SU-DHL-6 (cell line): ENCODE measurements around the gene HTR1B.

Source experiments
- H2AFZ ChIP-seq: fragments of 200-600 bp; sonication (generic); 2 replicates; pipeline ENCODE4 v1.6.1; 2014; ENCODE audit warnings: low read depth, mild to moderate bottlenecking, moderate library complexity, mixed read lengths, antibody characterized with exemption, low read length; ENCODE audit not compliant: severe bottlenecking
- H3F3A ChIP-seq: fragments of 200-600 bp; shearing (Covaris generic); 2 replicates; pipeline ENCODE4 v1.6.0; 2016; ENCODE audit warnings: antibody characterized with exemption, mild to moderate bottlenecking; ENCODE audit not compliant: insufficient read depth
- H3K27ac ChIP-seq: fragments of 200-600 bp; sonication (generic); 2 replicates; pipeline ENCODE4 v1.5.1; 2016; ENCODE audit warnings: low read depth, mild to moderate bottlenecking, low read length, moderate library complexity, mixed read lengths
- H3K27me3 ChIP-seq: fragments of 200-600 bp; sonication (generic), shearing (Covaris generic); 2 replicates; pipeline ENCODE4 v1.6.0; 2014; ENCODE audit warnings: mild to moderate bottlenecking, low read length
- H3K36me3 ChIP-seq: fragments of 200-600 bp; sonication (generic); 2 replicates; pipeline ENCODE4 v1.6.1; 2014; ENCODE audit warnings: mild to moderate bottlenecking, low read length, mixed read lengths
- H3K4me2 ChIP-seq: fragments of 300-600, 200-600 bp; shearing (Covaris generic), sonication (generic); 2 replicates; pipeline ENCODE4 v1.6.0; 2014; ENCODE audit warnings: low read length, low read depth, mild to moderate bottlenecking; ENCODE audit not compliant: poor library complexity, severe bottlenecking
- H3K4me3 ChIP-seq: fragments of 200-600 bp; sonication (generic); 2 replicates; pipeline ENCODE4 v1.5.1; 2014; ENCODE audit warnings: antibody characterized with exemption, low read length, mild to moderate bottlenecking, mixed read lengths; ENCODE audit not compliant: insufficient read depth, poor library complexity, severe bottlenecking
- H3K79me2 ChIP-seq: fragments of 200-600 bp; sonication (generic); 2 replicates; pipeline ENCODE4 v1.6.1; 2014; ENCODE audit warnings: mild to moderate bottlenecking, low read length, moderate library complexity; ENCODE audit not compliant: insufficient read depth
- H3K9ac ChIP-seq: fragments of 200-600 bp; sonication (generic); 2 replicates; pipeline ENCODE4 v1.7.0; 2014; ENCODE audit warnings: mild to moderate bottlenecking, low read length
- H3K9me2 ChIP-seq: fragments of 200-600 bp; sonication (generic); replicated peaks from 2 replicates; pipeline ENCODE4 v1.6.1; 2014; ENCODE audit warnings: low read length; ENCODE audit not compliant: insufficient read depth
- H3K9me3 ChIP-seq: fragments of 200-600 bp; sonication (generic); 2 replicates; pipeline ENCODE4 v1.6.1; 2014; ENCODE audit warnings: low read length, mixed read lengths; ENCODE audit not compliant: insufficient read depth
- H4K20me1 ChIP-seq: fragments of 200-600 bp; sonication (generic); 2 replicates; pipeline ENCODE4 v1.6.1; 2014; ENCODE audit warnings: low read depth, mild to moderate bottlenecking, antibody characterized with exemption, low read length, moderate library complexity, mixed read lengths
- EZH2phosphoT487 ChIP-seq: fragments of 200-600 bp; sonication (generic), shearing (Covaris generic); conservative IDR thresholded peaks from 2 replicates; pipeline ENCODE4 v1.6.1; 2018; ENCODE audit warnings: mild to moderate bottlenecking, antibody characterized with exemption, low read length, moderate library complexity, mixed read lengths
- TF ChIP-seq, protein P1 (sequence below): fragments of 200-600 bp; sonication (generic); IDR thresholded peaks from one replicate; pipeline ENCODE4 v1.5.1; 2017; ENCODE audit warnings: antibody characterized with exemption, mild to moderate bottlenecking, low read length, moderate library complexity; ENCODE audit not compliant: insufficient read depth, poor library complexity, severe bottlenecking

The HTR1B gene

DNA sequence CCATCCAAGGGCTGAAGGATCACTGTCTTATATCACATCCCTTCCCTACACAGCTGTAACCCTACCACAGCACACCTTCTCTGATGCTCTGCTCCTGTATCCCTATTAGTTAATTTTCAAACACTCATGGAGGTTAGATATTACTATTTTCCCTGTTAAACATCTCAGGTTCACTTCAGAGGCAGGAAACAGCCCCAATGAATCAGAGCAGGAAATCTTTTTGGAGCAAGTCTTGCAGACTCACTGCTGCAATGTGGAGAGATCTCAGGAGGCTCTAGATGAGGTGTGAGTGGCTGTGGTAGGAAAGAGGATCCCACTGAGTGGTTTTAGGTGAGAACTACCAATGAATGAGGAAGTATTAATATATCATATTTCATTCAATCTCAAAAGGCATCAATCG lies 19.7 kb upstream of the HTR1B start:
- H3K4me3 ChIP-seq, result no peak overlapping the region
- no peak overlapping the region for H2AFZ ChIP-seq
- no peaks in the 10 kb centered on the region for H3K27me3 ChIP-seq
- TF ChIP-seq, protein P1, sequence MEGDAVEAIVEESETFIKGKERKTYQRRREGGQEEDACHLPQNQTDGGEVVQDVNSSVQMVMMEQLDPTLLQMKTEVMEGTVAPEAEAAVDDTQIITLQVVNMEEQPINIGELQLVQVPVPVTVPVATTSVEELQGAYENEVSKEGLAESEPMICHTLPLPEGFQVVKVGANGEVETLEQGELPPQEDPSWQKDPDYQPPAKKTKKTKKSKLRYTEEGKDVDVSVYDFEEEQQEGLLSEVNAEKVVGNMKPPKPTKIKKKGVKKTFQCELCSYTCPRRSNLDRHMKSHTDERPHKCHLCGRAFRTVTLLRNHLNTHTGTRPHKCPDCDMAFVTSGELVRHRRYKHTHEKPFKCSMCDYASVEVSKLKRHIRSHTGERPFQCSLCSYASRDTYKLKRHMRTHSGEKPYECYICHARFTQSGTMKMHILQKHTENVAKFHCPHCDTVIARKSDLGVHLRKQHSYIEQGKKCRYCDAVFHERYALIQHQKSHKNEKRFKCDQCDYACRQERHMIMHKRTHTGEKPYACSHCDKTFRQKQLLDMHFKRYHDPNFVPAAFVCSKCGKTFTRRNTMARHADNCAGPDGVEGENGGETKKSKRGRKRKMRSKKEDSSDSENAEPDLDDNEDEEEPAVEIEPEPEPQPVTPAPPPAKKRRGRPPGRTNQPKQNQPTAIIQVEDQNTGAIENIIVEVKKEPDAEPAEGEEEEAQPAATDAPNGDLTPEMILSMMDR, result no peak
- no peak for TF ChIP-seq EZH2phosphoT487
- H3K27ac ChIP-seq, result no peak overlapping the region
- H3K9ac ChIP-seq, result no peak overlapping the region
- H3K9me3 ChIP-seq, result no peaks in the 10 kb centered on the region
- no peak overlapping the region for H3K4me2 ChIP-seq
- no peaks in the 10 kb centered on the region for H3K36me3 ChIP-seq
- no peaks in the 10 kb centered on the region for H3K9me2 ChIP-seq
- no peaks in the 10 kb centered on the region for H3F3A ChIP-seq
- no peaks in the 10 kb centered on the region for H4K20me1 ChIP-seq
- H3K79me2 ChIP-seq, result no peaks in the 10 kb centered on the region

DNA sequence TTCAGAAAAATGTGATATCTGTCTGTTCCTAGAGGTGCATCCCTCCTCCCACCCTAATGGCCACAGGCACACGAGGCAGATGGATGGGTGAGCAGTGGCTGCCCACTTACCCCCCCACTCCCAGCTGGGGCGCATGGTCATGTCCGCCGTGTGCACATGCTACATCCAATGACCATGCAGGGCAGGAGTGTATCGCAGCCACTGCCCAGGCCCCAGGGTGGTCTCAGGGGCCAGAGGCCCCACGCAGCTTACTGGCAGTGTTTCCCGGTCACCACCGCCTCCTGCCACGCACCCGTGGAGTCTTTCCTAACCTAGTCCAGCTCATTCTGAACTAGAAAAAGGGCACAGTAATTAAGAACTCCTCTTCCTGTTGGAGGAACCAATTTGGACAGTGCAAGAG lies 11.7 kb upstream of the HTR1B start:
- Histone ChIP-seq H3K4me3 (no peak overlapping the region), H3K9me2 (no peaks in the 10 kb centered on the region), H4K20me1 (no peaks in the 10 kb centered on the region), H3K79me2 (no peaks in the 10 kb centered on the region), H3K9me3 (no peaks in the 10 kb centered on the region), H3K36me3 (no peaks in the 10 kb centered on the region), H3K4me2 (no peak overlapping the region), H2AFZ (no peak overlapping the region), H3K27ac (no peak overlapping the region), H3K27me3 (no peaks in the 10 kb centered on the region), H3F3A (no peaks in the 10 kb centered on the region), H3K9ac (no peak overlapping the region)
- TF ChIP-seq EZH2phosphoT487, result no peak
- TF ChIP-seq, protein P1, result no peak

DNA sequence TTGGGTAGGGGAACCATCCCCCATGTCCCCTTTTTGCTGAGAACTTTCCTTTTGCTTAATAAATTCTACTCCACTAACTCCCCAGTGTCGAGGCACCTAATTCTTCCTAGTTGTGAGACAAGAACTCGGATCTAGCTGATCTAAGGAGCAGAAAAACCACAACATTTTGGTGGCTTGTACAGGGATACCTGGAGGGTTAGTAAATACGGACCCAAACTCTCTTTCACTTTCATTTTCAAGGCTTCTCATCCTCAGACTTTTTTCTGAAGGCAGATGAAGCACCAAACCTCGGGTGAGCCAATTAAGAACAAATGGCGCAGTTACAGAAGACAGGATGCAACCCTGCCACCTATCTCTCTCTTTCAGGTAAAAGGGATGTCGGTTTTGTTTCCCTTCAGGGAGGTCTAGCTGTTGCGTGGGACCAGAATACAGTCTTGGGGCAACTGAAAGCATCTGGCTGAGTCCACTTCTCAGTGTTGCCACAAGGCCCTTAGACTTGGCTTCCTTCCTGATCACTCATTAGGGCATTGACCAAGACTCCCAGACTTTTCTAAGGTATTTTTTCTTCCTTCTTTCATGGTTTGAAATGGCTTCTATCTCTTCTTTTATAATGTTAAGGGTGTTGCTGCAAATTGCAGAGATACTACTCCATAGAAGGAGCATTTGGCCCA lies 11.1 kb upstream of the HTR1B start:
- Histone ChIP-seq H3K36me3 (no peaks in the 10 kb centered on the region), H4K20me1 (no peaks in the 10 kb centered on the region), H3K9me3 (no peaks in the 10 kb centered on the region), H3K4me3 (no peak overlapping the region), H3K27me3 (no peaks in the 10 kb centered on the region), H3K9me2 (no peaks in the 10 kb centered on the region), H3F3A (no peaks in the 10 kb centered on the region), H3K27ac (no peak overlapping the region), H3K4me2 (no peak overlapping the region), H3K9ac (no peak overlapping the region), H2AFZ (no peak overlapping the region), H3K79me2 (no peaks in the 10 kb centered on the region)
- TF ChIP-seq, protein P1, result no peak
- TF ChIP-seq EZH2phosphoT487, result no peak
